ENCODE results near the gene ELL.

DNA sequence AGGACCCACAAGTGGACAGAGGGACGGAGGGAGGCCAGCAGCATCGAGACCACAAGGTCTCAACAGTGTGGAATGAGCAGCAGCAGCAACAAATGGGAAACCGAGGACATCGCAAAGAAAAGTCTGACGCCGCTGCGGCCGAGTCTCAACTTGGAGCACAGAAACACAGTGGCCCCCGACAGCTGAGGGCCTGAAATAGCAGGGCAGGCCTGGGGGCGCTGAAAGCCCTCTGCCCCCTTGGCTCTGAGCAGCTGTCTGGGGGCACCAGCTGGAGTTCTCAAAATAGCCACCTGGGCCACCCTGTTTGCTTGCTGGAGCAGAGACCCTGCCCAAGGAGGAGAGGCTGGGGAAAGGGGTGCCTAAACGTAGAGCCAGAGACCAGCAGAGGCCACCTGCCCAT lies 78.0 kb downstream of the ELL start:
- TF ChIP-seq, protein P1, sequence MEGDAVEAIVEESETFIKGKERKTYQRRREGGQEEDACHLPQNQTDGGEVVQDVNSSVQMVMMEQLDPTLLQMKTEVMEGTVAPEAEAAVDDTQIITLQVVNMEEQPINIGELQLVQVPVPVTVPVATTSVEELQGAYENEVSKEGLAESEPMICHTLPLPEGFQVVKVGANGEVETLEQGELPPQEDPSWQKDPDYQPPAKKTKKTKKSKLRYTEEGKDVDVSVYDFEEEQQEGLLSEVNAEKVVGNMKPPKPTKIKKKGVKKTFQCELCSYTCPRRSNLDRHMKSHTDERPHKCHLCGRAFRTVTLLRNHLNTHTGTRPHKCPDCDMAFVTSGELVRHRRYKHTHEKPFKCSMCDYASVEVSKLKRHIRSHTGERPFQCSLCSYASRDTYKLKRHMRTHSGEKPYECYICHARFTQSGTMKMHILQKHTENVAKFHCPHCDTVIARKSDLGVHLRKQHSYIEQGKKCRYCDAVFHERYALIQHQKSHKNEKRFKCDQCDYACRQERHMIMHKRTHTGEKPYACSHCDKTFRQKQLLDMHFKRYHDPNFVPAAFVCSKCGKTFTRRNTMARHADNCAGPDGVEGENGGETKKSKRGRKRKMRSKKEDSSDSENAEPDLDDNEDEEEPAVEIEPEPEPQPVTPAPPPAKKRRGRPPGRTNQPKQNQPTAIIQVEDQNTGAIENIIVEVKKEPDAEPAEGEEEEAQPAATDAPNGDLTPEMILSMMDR (IDR thresholded peaks at IDR 0.05): no peak
- no peak for TF ChIP-seq POLR2AphosphoS5 (IDR thresholded peaks at IDR 0.05)
- TF ChIP-seq POLR2A (IDR thresholded peaks at IDR 0.05): no peak
- no peak for TF ChIP-seq EP300 (IDR thresholded peaks at IDR 0.05; ENCODE audit: low read depth)

Measured in transverse colon (tissue), 4 donors.